Esophagus muscularis mucosa (tissue), 4 donors: Measurements from ENCODE around the gene ANKRD39.

Experiments used
- CTCF ChIP-seq, 3 experiments: fragments of 200-600 bp in 2 of 3; fragments of 450-650 bp in 1 of 3; sonication (generic) in 2 of 3; IDR thresholded peaks; one replicate each; pipeline ENCODE4 v1.5.1; 2017 to 2019; ENCODE audit warnings: antibody characterized with exemption in 3 of 3, mild to moderate bottlenecking in 2 of 3, moderate library complexity in 1 of 3
- EP300 ChIP-seq: sonication (generic); formaldehyde crosslinking; IDR thresholded peaks from one replicate; pipeline ENCODE4 v1.6.1; 2017; ENCODE audit warnings: antibody characterized with exemption
- POLR2A ChIP-seq: fragments of 450-650 bp; IDR thresholded peaks from one replicate; pipeline ENCODE4 v1.6.1; 2017; ENCODE audit warnings: antibody characterized with exemption, moderate library complexity, mild to moderate bottlenecking, low read depth

GRCh38 chr2:96819876-96820511, 37.8 kb downstream of the ANKRD39 start:
- TF ChIP-seq POLR2A = no peak
- no peak for TF ChIP-seq CTCF (IDR thresholded peaks at IDR 0.05)
- no peak for TF ChIP-seq EP300
